ENCODE results near the gene AFF1. TPM values are rescaled to one million over a fixed set of nuclear protein-coding genes. Genes with fewer than 3 reads are reported as not detected.

Gene AFF1
- total RNA-seq, 2 experiments from 2014 or later: 28.7 to 69.7 TPM

DNA sequence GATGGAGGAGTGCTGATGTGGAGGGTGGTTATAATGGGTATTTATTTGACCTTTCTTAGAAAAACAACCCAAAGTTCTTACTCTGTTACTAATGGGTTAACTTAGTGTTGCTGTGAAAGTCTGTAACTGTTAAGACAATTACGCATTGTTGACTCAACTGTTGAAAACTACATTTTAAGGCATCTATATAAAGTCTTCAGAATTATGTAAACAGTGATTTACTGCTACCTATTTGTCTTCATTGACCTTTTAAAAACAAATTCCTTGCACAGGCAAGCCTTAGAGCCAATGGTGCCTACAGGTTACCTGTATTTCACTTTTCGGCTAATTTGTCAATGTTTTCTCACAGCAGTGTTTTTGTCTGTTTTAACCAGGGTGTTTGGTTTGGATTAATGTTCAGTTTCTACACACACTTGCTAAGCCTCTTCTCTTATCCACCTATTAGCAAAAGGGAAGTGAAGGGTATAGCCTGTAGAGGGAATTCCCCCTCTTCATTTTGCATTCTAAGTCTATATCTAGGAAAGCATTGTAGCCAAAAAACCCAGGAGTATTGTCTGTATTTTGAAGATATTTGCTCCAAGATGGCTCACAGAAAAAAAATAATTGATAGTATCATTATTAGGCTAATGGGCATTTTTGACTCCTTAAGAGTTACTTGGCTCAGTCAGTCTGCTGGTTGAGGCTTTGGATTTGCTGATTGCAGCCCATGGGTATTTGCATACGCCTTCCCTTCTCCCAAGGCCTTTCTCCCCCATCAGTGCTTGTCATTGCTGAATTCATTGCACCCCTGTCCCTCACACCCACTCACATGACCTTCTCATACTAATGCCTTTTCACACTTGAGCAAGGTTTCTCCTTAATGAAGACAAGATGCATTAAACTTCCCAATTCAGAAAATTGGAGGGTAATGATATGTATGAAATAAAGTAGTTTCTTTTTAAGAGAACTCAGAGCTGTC lies 30.5 kb downstream of the AFF1 start:
- peaks cover 87% of the 10 kb centered on the region for H3K4me1 ChIP-seq (ENCODE audit: insufficient read depth, low read length, poor library complexity, severe bottlenecking)
- peak overlapping the region; percentile 40 for H3K27ac ChIP-seq (ENCODE audit: low read depth, low read length, poor library complexity, severe bottlenecking)
- H3K4me2 ChIP-seq (ENCODE audit: low read length): peak overlapping the region; percentile 52
- no peak for TF ChIP-seq EZH2phosphoT487 (IDR thresholded peaks at IDR 0.05; ENCODE audit: borderline replicate concordance, low read depth, low read length)
- POLR2A ChIA-PET: interaction anchor here (0.6 to 1.2 kb wide), 4 partner anchors 13 to 427 kb away, joined by 3 to 6 read pairs (median 4); no protein-coding TSS in a partner anchor
- CTCF ChIA-PET (ENCODE audit: unreplicated experiment): no interaction called here
- peak overlapping the region; percentile 28 for H3K4me3 ChIP-seq (ENCODE audit: low read depth, low read length, poor library complexity, severe bottlenecking)
- H4K20me1 ChIP-seq (ENCODE audit: insufficient read depth, low read length): peaks cover 20% of the 10 kb centered on the region; the same call in 1 of the 2 replicates
- H3K79me2 ChIP-seq (ENCODE audit: insufficient read depth, low read depth, low read length): peaks cover 77% of the 10 kb centered on the region
- peaks cover 5% of the 10 kb centered on the region; the same call in 1 of the 2 replicates for H3K36me3 ChIP-seq (ENCODE audit: insufficient read depth, low read length)
- peak; percentile 31 for DNase-seq (ENCODE audit: low spot score)
- H3K9me3 ChIP-seq (ENCODE audit: low read length): no peaks in the 10 kb centered on the region
- H3K9me2 ChIP-seq (ENCODE audit: insufficient read depth, low read length): no peaks in the 10 kb centered on the region
- intact Hi-C loops (cut with micrococcal nuclease; ENCODE audit: unreplicated experiment): no loop called here
- no peak overlapping the region for H2AFZ ChIP-seq (ENCODE audit: low read length)
- no TSS peak for BruUV-seq (replicated peaks)

DNA sequence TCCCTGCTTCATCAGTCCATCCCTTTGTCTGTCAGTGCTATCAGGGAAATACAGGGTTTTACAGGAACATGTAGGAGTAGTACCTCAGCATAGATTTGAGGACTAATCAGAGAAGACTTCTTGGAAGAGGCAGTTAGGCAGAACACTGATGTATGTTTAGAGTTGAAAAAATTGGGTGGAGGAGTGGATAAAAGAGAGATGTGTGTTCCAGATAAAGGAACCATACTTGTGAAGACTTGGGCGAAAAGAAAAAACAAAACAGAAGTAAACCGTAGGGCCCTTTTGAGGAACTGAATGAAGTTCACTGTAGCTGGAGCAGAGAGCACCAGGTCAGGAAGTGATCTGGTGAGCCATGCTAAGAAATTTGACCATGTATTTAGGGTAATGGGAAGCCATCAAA lies 32.3 kb downstream of the AFF1 start:
- ChIA-PET CTCF (ENCODE audit: unreplicated experiment) (no interaction called here), POLR2A (interaction anchor here (0.7 to 1.4 kb wide), 4 partner anchors 22 to 29 kb away, joined by 3 to 4 read pairs (median 4); no protein-coding TSS in a partner anchor)
- Histone ChIP-seq H3K9me2 (ENCODE audit: insufficient read depth, low read length) (no peaks in the 10 kb centered on the region), H3K27ac (ENCODE audit: low read depth, low read length, poor library complexity, severe bottlenecking) (no peak overlapping the region), H2AFZ (ENCODE audit: low read length) (no peak overlapping the region), H3K9me3 (ENCODE audit: low read length) (no peaks in the 10 kb centered on the region), H4K20me1 (ENCODE audit: insufficient read depth, low read length) (peaks cover 20% of the 10 kb centered on the region; the same call in 1 of the 2 replicates), H3K4me2 (ENCODE audit: low read length) (peak overlapping the region; percentile 48), H3K79me2 (ENCODE audit: insufficient read depth, low read depth, low read length) (peaks cover 86% of the 10 kb centered on the region), H3K4me3 (ENCODE audit: low read depth, low read length, poor library complexity, severe bottlenecking) (no peak overlapping the region), H3K36me3 (ENCODE audit: insufficient read depth, low read length) (peaks cover 5% of the 10 kb centered on the region; the same call in 1 of the 2 replicates), H3K4me1 (ENCODE audit: insufficient read depth, low read length, poor library complexity, severe bottlenecking) (peaks cover 89% of the 10 kb centered on the region)
- intact Hi-C loops (cut with micrococcal nuclease; ENCODE audit: unreplicated experiment): no loop called here
- DNase-seq (ENCODE audit: low spot score): peak; percentile 58
- BruUV-seq (replicated peaks): no TSS peak
- TF ChIP-seq, protein P1, sequence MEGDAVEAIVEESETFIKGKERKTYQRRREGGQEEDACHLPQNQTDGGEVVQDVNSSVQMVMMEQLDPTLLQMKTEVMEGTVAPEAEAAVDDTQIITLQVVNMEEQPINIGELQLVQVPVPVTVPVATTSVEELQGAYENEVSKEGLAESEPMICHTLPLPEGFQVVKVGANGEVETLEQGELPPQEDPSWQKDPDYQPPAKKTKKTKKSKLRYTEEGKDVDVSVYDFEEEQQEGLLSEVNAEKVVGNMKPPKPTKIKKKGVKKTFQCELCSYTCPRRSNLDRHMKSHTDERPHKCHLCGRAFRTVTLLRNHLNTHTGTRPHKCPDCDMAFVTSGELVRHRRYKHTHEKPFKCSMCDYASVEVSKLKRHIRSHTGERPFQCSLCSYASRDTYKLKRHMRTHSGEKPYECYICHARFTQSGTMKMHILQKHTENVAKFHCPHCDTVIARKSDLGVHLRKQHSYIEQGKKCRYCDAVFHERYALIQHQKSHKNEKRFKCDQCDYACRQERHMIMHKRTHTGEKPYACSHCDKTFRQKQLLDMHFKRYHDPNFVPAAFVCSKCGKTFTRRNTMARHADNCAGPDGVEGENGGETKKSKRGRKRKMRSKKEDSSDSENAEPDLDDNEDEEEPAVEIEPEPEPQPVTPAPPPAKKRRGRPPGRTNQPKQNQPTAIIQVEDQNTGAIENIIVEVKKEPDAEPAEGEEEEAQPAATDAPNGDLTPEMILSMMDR (conservative IDR thresholded peaks at IDR 0.05; ENCODE audit: low read length): no peak
- no peak for TF ChIP-seq EZH2phosphoT487 (IDR thresholded peaks at IDR 0.05; ENCODE audit: borderline replicate concordance, low read depth, low read length)

DNA sequence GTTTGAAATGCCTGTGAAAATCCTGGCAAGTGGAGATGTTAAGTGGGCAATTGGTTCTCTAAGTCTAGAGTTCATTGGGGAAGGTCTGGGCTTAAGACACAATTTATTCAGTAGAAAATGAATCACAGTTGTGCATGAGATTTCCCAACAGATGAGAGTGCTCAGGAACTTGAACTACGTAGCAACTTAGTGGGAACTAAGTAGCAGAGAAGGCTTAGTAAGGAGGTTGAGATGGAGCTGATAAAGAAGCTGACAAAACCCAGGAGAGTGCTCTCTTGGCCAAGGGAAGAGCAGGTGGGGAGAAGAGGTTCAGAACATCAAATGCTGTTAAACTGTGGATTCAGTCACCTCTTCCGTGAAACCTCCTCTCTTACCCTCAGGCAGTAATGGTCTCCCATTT lies 33.0 kb downstream of the AFF1 start:
- Histone ChIP-seq H3K4me3 (ENCODE audit: low read depth, low read length, poor library complexity, severe bottlenecking) (no peak overlapping the region), H3K27ac (ENCODE audit: low read depth, low read length, poor library complexity, severe bottlenecking) (no peak overlapping the region), H3K36me3 (ENCODE audit: insufficient read depth, low read length) (peaks cover 5% of the 10 kb centered on the region; the same call in 1 of the 2 replicates), H3K4me2 (ENCODE audit: low read length) (peak overlapping the region; percentile 48; the same call in 1 of the 2 replicates), H3K9me2 (ENCODE audit: insufficient read depth, low read length) (no peaks in the 10 kb centered on the region), H3K9me3 (ENCODE audit: low read length) (no peaks in the 10 kb centered on the region), H3K4me1 (ENCODE audit: insufficient read depth, low read length, poor library complexity, severe bottlenecking) (peaks cover 88% of the 10 kb centered on the region), H3K79me2 (ENCODE audit: insufficient read depth, low read depth, low read length) (peaks cover 83% of the 10 kb centered on the region), H4K20me1 (ENCODE audit: insufficient read depth, low read length) (peaks cover 20% of the 10 kb centered on the region; the same call in 1 of the 2 replicates), H2AFZ (ENCODE audit: low read length) (no peak overlapping the region)
- ChIA-PET POLR2A (interaction anchor here (0.7 to 2.1 kb wide), 7 partner anchors 8 to 45 kb away, joined by 3 to 9 read pairs (median 3); no protein-coding TSS in a partner anchor), CTCF (ENCODE audit: unreplicated experiment) (no interaction called here)
- DNase-seq (ENCODE audit: low spot score): no peak
- TF ChIP-seq, protein P1 (conservative IDR thresholded peaks at IDR 0.05; ENCODE audit: low read length): no peak
- TF ChIP-seq EZH2phosphoT487 (IDR thresholded peaks at IDR 0.05; ENCODE audit: borderline replicate concordance, low read depth, low read length): no peak
- no TSS peak for BruUV-seq (replicated peaks)
- intact Hi-C loops (cut with micrococcal nuclease; ENCODE audit: unreplicated experiment): no loop called here
